Astrocyte (in vitro differentiated cells and primary cell): Measurements from ENCODE around the gene AP5Z1. TPM values are rescaled to one million over a fixed set of nuclear protein-coding genes. Genes with fewer than 3 reads are reported as not detected.
A peak's percentile ranks its signal among the peaks of the same experiment; 100 is the strongest.

Source experiments
- DNase-seq: peaks from one replicate; pipeline ENCODE4 v3.0.0-alpha.2; 2010; ENCODE audit warnings: low read depth
- FAIRE-seq: peaks from 2 replicates; lab custom pipeline; 2011; peaks lifted over from hg19 to GRCh38; lab: Jason Lieb, UNC
- H2AFZ ChIP-seq: 2 replicates; pipeline ENCODE4 v1.6.0; 2012; ENCODE audit warnings: low read depth, low read length, inconsistent platforms
- H3K27ac ChIP-seq: 2 replicates; pipeline ENCODE4 v1.5.1; 2011; ENCODE audit warnings: low read depth, low read length, inconsistent platforms
- H3K27me3 ChIP-seq: 2 replicates; pipeline ENCODE4 v1.6.0; 2011; ENCODE audit warnings: low read length, inconsistent platforms; ENCODE audit not compliant: insufficient read depth
- H3K36me3 ChIP-seq: 2 replicates; pipeline ENCODE4 v1.5.1; 2011; ENCODE audit warnings: low read length, inconsistent platforms; ENCODE audit not compliant: insufficient read depth
- H3K4me1 ChIP-seq: 2 replicates; pipeline ENCODE4 v1.5.1; 2011; ENCODE audit warnings: low read length, inconsistent platforms; ENCODE audit not compliant: insufficient read depth
- H3K4me2 ChIP-seq: 2 replicates; pipeline ENCODE4 v1.6.0; 2012; ENCODE audit warnings: low read length, inconsistent platforms
- H3K4me3 ChIP-seq: 2 replicates; pipeline ENCODE4 v1.5.1; 2011; ENCODE audit warnings: low read depth, mild to moderate bottlenecking, low read length, inconsistent platforms; ENCODE audit not compliant: insufficient read depth
- H3K79me2 ChIP-seq: 2 replicates; pipeline ENCODE4 v1.6.0; 2012; ENCODE audit warnings: mild to moderate bottlenecking, low read length, inconsistent platforms; ENCODE audit not compliant: insufficient read depth
- H3K9ac ChIP-seq: 2 replicates; pipeline ENCODE4 v1.6.0; 2012; ENCODE audit warnings: mild to moderate bottlenecking, low read length, inconsistent platforms
- H3K9me3 ChIP-seq: 2 replicates; pipeline ENCODE4 v1.5.1; 2012; ENCODE audit warnings: low read depth, mild to moderate bottlenecking, low read length, inconsistent platforms; ENCODE audit not compliant: insufficient read depth
- H4K20me1 ChIP-seq: 2 replicates; pipeline ENCODE4 v1.6.0; 2012; ENCODE audit warnings: low read length, inconsistent platforms; ENCODE audit not compliant: insufficient read depth
- H3K27ac Mint-ChIP-seq: one replicate; pipeline ENCODE4 v1.8.0; 2021; ENCODE audit warnings: mild to moderate bottlenecking, mixed read lengths; ENCODE audit not compliant: unreplicated experiment
- H3K27me3 Mint-ChIP-seq: one replicate; pipeline ENCODE4 v1.8.0; 2021; ENCODE audit warnings: low read depth, mixed read lengths; ENCODE audit not compliant: unreplicated experiment
- H3K36me3 Mint-ChIP-seq: one replicate; pipeline ENCODE4 v1.8.0; 2021; ENCODE audit warnings: low read depth, mixed read lengths; ENCODE audit not compliant: unreplicated experiment
- H3K4me1 Mint-ChIP-seq: one replicate; pipeline ENCODE4 v1.8.0; 2021; ENCODE audit warnings: low read depth, mixed read lengths; ENCODE audit not compliant: unreplicated experiment
- H3K4me3 Mint-ChIP-seq: one replicate; pipeline ENCODE4 v1.8.0; 2021; ENCODE audit warnings: mild to moderate bottlenecking, moderate library complexity, mixed read lengths; ENCODE audit not compliant: unreplicated experiment
- H3K9me3 Mint-ChIP-seq: one replicate; pipeline ENCODE4 v1.8.0; 2021; ENCODE audit warnings: mild to moderate bottlenecking, mixed read lengths; ENCODE audit not compliant: unreplicated experiment
- EZH2 ChIP-seq: IDR thresholded peaks from 2 replicates; pipeline ENCODE4 v1.6.1; 2012; ENCODE audit warnings: mild to moderate bottlenecking, low read length, inconsistent platforms; ENCODE audit not compliant: insufficient read depth
- total RNA-seq: library from RNA; stranded (reverse); gene quantifications from 2 replicates; pipeline ENCODE4 v1.2.1, GENCODE V29; 2021
- TF ChIP-seq, protein P1 (sequence below): IDR thresholded peaks from 2 replicates; pipeline ENCODE4 v1.5.1; 2011; ENCODE audit warnings: low read depth, mild to moderate bottlenecking, inconsistent platforms, low read length, moderate library complexity; ENCODE audit not compliant: insufficient read depth

The AP5Z1 gene
- total RNA-seq, 1 donor from 2014 or later, result 75.6 TPM

DNA sequence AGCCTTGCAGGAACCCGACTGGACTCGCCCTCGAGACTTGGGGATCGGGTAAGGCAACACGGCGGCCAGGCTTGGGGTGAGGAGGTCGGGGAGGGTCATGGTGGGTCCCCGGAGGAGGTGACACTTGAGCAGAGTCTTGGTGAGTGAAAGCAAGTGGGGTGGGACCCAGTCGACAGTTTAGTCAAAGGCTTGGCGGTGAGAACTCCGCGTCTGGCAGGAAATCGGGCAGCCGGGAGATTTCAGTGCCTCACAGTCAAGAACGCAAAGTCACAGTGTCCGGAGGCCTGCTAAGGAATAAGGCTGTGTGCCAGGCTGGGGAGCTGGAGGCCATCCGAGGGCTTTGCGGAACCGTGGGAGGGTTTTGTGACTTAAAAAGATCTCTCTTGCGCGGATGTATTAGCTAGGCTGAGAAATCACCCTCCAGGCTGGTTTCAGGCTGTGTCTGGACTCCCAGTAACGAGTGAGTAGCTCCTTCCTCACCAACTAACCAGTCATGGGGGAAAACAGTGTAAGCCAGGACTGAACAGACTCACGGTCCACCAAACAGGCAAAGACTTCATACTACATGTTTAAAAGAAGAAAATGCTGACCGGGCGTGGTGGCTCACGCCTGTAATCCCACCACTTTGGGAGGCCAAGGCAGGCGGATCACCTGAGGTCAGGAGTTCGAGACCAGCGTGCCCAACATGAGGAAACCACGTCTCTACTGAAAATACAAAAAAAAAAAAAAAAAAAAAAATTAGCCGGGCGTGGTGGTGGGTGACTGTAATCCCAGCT is 613 bp downstream of the AP5Z1 start:
- Mint-ChIP-seq H3K4me1 (peaks cover 7% of the 10 kb centered on the region), H3K4me3 (peak overlapping the region; percentile 99), H3K36me3 (peaks cover 7% of the 10 kb centered on the region), H3K9me3 (no peaks in the 10 kb centered on the region), H3K27me3 (no peaks in the 10 kb centered on the region), H3K27ac (peak overlapping the region; percentile 98)
- FAIRE-seq (no peak), DNase-seq (peak; percentile 41)
- peaks cover 14% of the 10 kb centered on the region for H3K4me1 ChIP-seq
- H4K20me1 ChIP-seq, result peaks cover 31% of the 10 kb centered on the region
- peak overlapping the region; percentile 94 for H3K4me3 ChIP-seq
- H3K36me3 ChIP-seq, result peaks cover 5% of the 10 kb centered on the region
- H3K9me3 ChIP-seq, result no peaks in the 10 kb centered on the region
- peak overlapping the region; percentile 81 for H2AFZ ChIP-seq
- peaks cover 41% of the 10 kb centered on the region for H3K79me2 ChIP-seq
- H3K27me3 ChIP-seq, result no peaks in the 10 kb centered on the region
- H3K9ac ChIP-seq, result peak overlapping the region; percentile 98
- peak overlapping the region; percentile 97 for H3K27ac ChIP-seq
- TF ChIP-seq, protein P1, sequence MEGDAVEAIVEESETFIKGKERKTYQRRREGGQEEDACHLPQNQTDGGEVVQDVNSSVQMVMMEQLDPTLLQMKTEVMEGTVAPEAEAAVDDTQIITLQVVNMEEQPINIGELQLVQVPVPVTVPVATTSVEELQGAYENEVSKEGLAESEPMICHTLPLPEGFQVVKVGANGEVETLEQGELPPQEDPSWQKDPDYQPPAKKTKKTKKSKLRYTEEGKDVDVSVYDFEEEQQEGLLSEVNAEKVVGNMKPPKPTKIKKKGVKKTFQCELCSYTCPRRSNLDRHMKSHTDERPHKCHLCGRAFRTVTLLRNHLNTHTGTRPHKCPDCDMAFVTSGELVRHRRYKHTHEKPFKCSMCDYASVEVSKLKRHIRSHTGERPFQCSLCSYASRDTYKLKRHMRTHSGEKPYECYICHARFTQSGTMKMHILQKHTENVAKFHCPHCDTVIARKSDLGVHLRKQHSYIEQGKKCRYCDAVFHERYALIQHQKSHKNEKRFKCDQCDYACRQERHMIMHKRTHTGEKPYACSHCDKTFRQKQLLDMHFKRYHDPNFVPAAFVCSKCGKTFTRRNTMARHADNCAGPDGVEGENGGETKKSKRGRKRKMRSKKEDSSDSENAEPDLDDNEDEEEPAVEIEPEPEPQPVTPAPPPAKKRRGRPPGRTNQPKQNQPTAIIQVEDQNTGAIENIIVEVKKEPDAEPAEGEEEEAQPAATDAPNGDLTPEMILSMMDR, result no peak
- no peak for TF ChIP-seq EZH2
- peak overlapping the region; percentile 99 for H3K4me2 ChIP-seq

DNA sequence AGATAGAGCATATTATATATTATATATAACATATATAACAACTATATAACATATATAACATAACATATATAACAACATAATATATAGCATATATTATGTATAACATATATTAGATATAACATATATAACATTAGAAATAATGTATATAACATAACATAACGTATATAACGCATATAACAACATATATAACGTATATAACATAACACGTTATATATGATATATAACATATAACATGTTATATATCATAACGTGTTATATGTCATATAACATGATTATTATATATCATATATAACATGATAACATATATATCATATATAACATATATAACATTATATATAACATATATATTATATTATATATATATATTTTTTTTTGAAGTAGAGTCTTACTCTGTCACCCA is 3.7 kb downstream of the AP5Z1 start:
- FAIRE-seq (no peak), DNase-seq (no peak)
- Histone ChIP-seq H2AFZ (no peak overlapping the region), H3K36me3 (peaks cover 5% of the 10 kb centered on the region), H3K27me3 (no peaks in the 10 kb centered on the region), H3K4me3 (no peak overlapping the region), H3K9ac (no peak overlapping the region), H4K20me1 (peaks cover 45% of the 10 kb centered on the region), H3K9me3 (no peaks in the 10 kb centered on the region), H3K4me2 (no peak overlapping the region), H3K79me2 (peaks cover 46% of the 10 kb centered on the region), H3K4me1 (peaks cover 14% of the 10 kb centered on the region), H3K27ac (no peak overlapping the region)
- Mint-ChIP-seq H3K36me3 (peaks cover 6% of the 10 kb centered on the region), H3K9me3 (no peaks in the 10 kb centered on the region), H3K27me3 (no peaks in the 10 kb centered on the region), H3K4me1 (peaks cover 7% of the 10 kb centered on the region), H3K27ac (no peak overlapping the region), H3K4me3 (no peak overlapping the region)
- no peak for TF ChIP-seq EZH2
- TF ChIP-seq, protein P1, result no peak
